Nephron (organoid): ENCODE results near the gene SALL2.

Experiments used
- H3K27ac Mint-ChIP-seq, 3 experiments: 2 replicates each; pipeline ENCODE4 v1.8.0; 2020; ENCODE audit warnings: mixed read lengths in 3 of 3, mild to moderate bottlenecking in 2 of 3, moderate library complexity in 1 of 3
- H3K27me3 Mint-ChIP-seq: 2 replicates; pipeline ENCODE4 v1.8.0; 2021; ENCODE audit warnings: low read depth, mild to moderate bottlenecking, moderate library complexity, mixed read lengths
- H3K36me3 Mint-ChIP-seq: 2 replicates; pipeline ENCODE4 v1.8.0; 2020; ENCODE audit warnings: low read depth, mixed read lengths
- H3K4me1 Mint-ChIP-seq: 2 replicates; pipeline ENCODE4 v1.8.0; 2020; ENCODE audit warnings: mixed read lengths
- H3K4me3 Mint-ChIP-seq, 3 experiments: 2 replicates each; pipeline ENCODE4 v1.8.0; 2020; ENCODE audit warnings: mild to moderate bottlenecking in 3 of 3, mixed read lengths in 3 of 3, moderate library complexity in 2 of 3
- H3K9me3 Mint-ChIP-seq: 2 replicates; pipeline ENCODE4 v1.8.0; 2020; ENCODE audit warnings: mixed read lengths
- TF ChIP-seq, protein P1 (sequence below), 3 experiments: fragments of 200-600 bp; sonication (generic); IDR thresholded peaks; one replicate each; pipeline ENCODE4 v1.5.0; 2021; ENCODE audit warnings: antibody characterized with exemption in 3 of 3; ENCODE audit not compliant: unreplicated experiment in 3 of 3

The SALL2 gene

DNA sequence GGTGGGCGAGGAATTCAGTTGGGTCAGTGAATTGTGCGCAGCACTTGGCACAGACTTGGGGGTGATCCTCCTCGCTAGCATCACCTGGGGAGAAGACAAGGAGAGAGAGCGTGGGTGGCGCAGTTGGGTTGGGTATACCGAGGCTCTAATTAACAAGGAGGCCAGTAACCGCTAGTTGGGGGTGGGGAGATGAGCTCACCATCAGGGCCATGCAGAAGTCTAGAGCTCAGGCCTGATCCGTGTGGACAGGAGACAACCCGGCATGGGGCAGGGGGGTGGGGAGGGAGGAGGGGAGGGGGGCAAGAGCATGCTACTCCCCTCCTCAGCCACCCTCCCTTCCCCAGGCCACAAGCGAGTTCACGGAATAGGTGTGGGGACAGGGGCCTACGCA is 580 bp downstream of the SALL2 start:
- H3K9me3 Mint-ChIP-seq, result no peaks in the 10 kb centered on the region
- H3K27ac Mint-ChIP-seq, result peak overlapping the region; percentile 12 to 98 (median 93)
- TF ChIP-seq, protein P1, sequence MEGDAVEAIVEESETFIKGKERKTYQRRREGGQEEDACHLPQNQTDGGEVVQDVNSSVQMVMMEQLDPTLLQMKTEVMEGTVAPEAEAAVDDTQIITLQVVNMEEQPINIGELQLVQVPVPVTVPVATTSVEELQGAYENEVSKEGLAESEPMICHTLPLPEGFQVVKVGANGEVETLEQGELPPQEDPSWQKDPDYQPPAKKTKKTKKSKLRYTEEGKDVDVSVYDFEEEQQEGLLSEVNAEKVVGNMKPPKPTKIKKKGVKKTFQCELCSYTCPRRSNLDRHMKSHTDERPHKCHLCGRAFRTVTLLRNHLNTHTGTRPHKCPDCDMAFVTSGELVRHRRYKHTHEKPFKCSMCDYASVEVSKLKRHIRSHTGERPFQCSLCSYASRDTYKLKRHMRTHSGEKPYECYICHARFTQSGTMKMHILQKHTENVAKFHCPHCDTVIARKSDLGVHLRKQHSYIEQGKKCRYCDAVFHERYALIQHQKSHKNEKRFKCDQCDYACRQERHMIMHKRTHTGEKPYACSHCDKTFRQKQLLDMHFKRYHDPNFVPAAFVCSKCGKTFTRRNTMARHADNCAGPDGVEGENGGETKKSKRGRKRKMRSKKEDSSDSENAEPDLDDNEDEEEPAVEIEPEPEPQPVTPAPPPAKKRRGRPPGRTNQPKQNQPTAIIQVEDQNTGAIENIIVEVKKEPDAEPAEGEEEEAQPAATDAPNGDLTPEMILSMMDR (IDR thresholded peaks at IDR 0.05; ENCODE audit: unreplicated experiment in 3 of 3), result no peak
- peaks cover 26% of the 10 kb centered on the region for H3K4me1 Mint-ChIP-seq
- no peaks in the 10 kb centered on the region for H3K27me3 Mint-ChIP-seq
- H3K36me3 Mint-ChIP-seq, result peaks cover 42% of the 10 kb centered on the region
- H3K4me3 Mint-ChIP-seq, result peak overlapping the region; percentile 87 to 92 (median 89)

- peaks cover 26% of the 10 kb centered on the region for H3K4me1 Mint-ChIP-seq
- H3K27me3 Mint-ChIP-seq, result no peaks in the 10 kb centered on the region
- H3K27ac Mint-ChIP-seq, result peak overlapping the region; percentile 15 to 98 (median 93)
- H3K9me3 Mint-ChIP-seq, result no peaks in the 10 kb centered on the region
- peak overlapping the region; percentile 87 to 92 (median 89) for H3K4me3 Mint-ChIP-seq
- TF ChIP-seq, protein P1 (IDR thresholded peaks at IDR 0.05; ENCODE audit: unreplicated experiment in 3 of 3), result no peak
- peaks cover 47% of the 10 kb centered on the region for H3K36me3 Mint-ChIP-seq
Measured at GRCh38 chr14:21524575-21525490, 1.3 kb downstream of the SALL2 start.

- Mint-ChIP-seq H3K36me3 (peaks cover 53% of the 10 kb centered on the region), H3K9me3 (no peaks in the 10 kb centered on the region), H3K4me1 (peaks cover 22% of the 10 kb centered on the region), H3K4me3 (peak overlapping the region; percentile 1 to 51 (median 10)), H3K27ac (no peak overlapping the region), H3K27me3 (no peaks in the 10 kb centered on the region)
- TF ChIP-seq, protein P1 (IDR thresholded peaks at IDR 0.05; ENCODE audit: unreplicated experiment in 3 of 3), result no peak
Measured at GRCh38 chr14:21523203-21523602, 2.9 kb downstream of the SALL2 start.

DNA sequence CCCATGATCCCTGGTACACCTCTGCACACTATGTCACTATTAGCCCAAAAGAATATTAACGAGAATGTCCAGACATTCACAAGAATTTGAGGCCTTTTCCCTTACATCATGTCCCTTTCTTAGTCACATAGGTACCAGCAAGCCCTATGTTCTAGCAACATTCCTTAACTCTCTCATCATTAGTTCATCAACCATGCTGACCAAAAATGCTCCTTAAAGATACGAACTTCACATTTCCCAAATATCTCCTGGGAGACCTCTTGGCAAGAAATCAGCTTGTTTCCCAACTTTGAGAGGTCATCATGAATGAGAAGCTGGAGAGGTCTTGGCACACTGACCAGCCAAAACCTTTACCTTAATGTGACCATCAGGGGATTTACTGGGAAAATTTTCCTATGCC is 4.6 kb downstream of the SALL2 start:
- peaks cover 14% of the 10 kb centered on the region for H3K4me1 Mint-ChIP-seq
- no peak overlapping the region for H3K27ac Mint-ChIP-seq
- TF ChIP-seq, protein P1 (IDR thresholded peaks at IDR 0.05; ENCODE audit: unreplicated experiment in 3 of 3), result no peak
- H3K4me3 Mint-ChIP-seq, result peak overlapping the region in 1 of 3 experiments; percentile 62
- no peaks in the 10 kb centered on the region for H3K9me3 Mint-ChIP-seq
- peaks cover 53% of the 10 kb centered on the region for H3K36me3 Mint-ChIP-seq
- H3K27me3 Mint-ChIP-seq, result no peaks in the 10 kb centered on the region

- H3K4me3 Mint-ChIP-seq, result peak overlapping the region in 1 of 3 experiments; percentile 62
Measured at GRCh38 chr14:21520767-21521166, 5.4 kb downstream of the SALL2 start.

More at GRCh38 chr14:21520767-21521166, 5.4 kb downstream of the SALL2 start:
- peaks cover 14% of the 10 kb centered on the region for H3K4me1 Mint-ChIP-seq
- TF ChIP-seq, protein P1 (IDR thresholded peaks at IDR 0.05; ENCODE audit: unreplicated experiment in 3 of 3), result no peak
- H3K27me3 Mint-ChIP-seq, result no peaks in the 10 kb centered on the region
- no peak overlapping the region for H3K27ac Mint-ChIP-seq
- H3K36me3 Mint-ChIP-seq, result peaks cover 53% of the 10 kb centered on the region
- H3K9me3 Mint-ChIP-seq, result no peaks in the 10 kb centered on the region
